ENCODE results near the gene ATG16L2. TPM values are rescaled to one million over a fixed set of nuclear protein-coding genes. Genes with fewer than 3 reads are reported as not detected.
A peak's percentile ranks its signal among the peaks of the same experiment; 100 is the strongest.
"Not testable (repeated sequence)": the region's sequence is repeated elsewhere in the genome, so short reads cannot be mapped to it uniquely, and the experiment has no call there.

ATG16L2 gene
- total and polyA plus RNA-seq, 9 of the 15 experiments (the other 6 are each of a cell fraction or from before 2014, with no cell fraction given) = 0.18 to 11.2 (median 6.2) TPM

GRCh38 chr11:72858267-72858666 lies 44.1 kb downstream of the ATG16L2 start:
- POLR2A ChIA-PET; H3K27ac ChIP-seq (ENCODE audit: extremely low read depth, low read depth, low read length); H3K4me2 ChIP-seq (ENCODE audit: insufficient read depth, low read length); H3K36me3 ChIP-seq (ENCODE audit: control insufficient read depth, insufficient read depth, low read length); DNase-seq (ENCODE audit: extremely low read depth in 1 of 4, low spot score in 3 of 4); H3K4me1 ChIP-seq (replicated peaks in 1 of 2; ENCODE audit: control insufficient read depth in 2 of 2, insufficient read depth in 2 of 2, low read length in 2 of 2); CTCF ChIA-PET (ENCODE audit: low intra/inter-chr PET ratio); H3K4me3 ChIP-seq; H3K9me1 ChIP-seq (ENCODE audit: control insufficient read depth, insufficient read depth, low read length); H3K9ac ChIP-seq (ENCODE audit: insufficient read depth in 1 of 2, low read depth in 2 of 2, low read length in 2 of 2); H3K79me2 ChIP-seq (ENCODE audit: control insufficient read depth, insufficient read depth, low read length); H2AFZ ChIP-seq (ENCODE audit: low read depth, low read length); FAIRE-seq; H3K27me3 ChIP-seq (ENCODE audit: control insufficient read depth in 2 of 2, insufficient read depth in 2 of 2, low read length in 2 of 2); in situ Hi-C loops (cut with MboI); H3K9me3 ChIP-seq (replicated peaks; ENCODE audit: control insufficient read depth, insufficient read depth, low read depth, low read length); H4K20me1 ChIP-seq (replicated peaks; ENCODE audit: control insufficient read depth, insufficient read depth, low read length); ATAC-seq; BruUV-seq (replicated peaks); intact Hi-C loops (cut with micrococcal nuclease): not testable (repeated sequence)
- TF ChIP-seq ZNF146 (CRISPR knock-in tag; IDR thresholded peaks at IDR 0.05; ENCODE audit: unreplicated experiment) = peak; percentile 61
- 55% methylated on average over 2 of the region's 2 CpGs for WGBS (ENCODE audit: insufficient coverage, low coverage, missing lambda C conversion rate)

- no peaks in the 10 kb centered on the region for H4K20me1 ChIP-seq (replicated peaks; ENCODE audit: control insufficient read depth, insufficient read depth, low read length)
- H3K27me3 ChIP-seq (ENCODE audit: control insufficient read depth in 2 of 2, insufficient read depth in 2 of 2, low read length in 2 of 2) = no peaks in the 10 kb centered on the region
- no peaks in the 10 kb centered on the region for H3K79me2 ChIP-seq (ENCODE audit: control insufficient read depth, insufficient read depth, low read length)
- H3K9me3 ChIP-seq (replicated peaks; ENCODE audit: control insufficient read depth, insufficient read depth, low read depth, low read length) = no peaks in the 10 kb centered on the region
- DNase-seq (ENCODE audit: extremely low read depth in 1 of 4, low spot score in 3 of 4) (no peak), ATAC-seq (no peak), FAIRE-seq (no peak)
- POLR2A ChIA-PET = no interaction called here
- CTCF ChIA-PET (ENCODE audit: low intra/inter-chr PET ratio) = no interaction called here
- in situ Hi-C loops (cut with MboI) (no loop called here), intact Hi-C loops (cut with micrococcal nuclease) (no loop called here)
- no peaks in the 10 kb centered on the region for H3K36me3 ChIP-seq (ENCODE audit: control insufficient read depth, insufficient read depth, low read length)
- 51% methylated on average over 3 of the region's 3 CpGs for WGBS (ENCODE audit: insufficient coverage, low coverage, missing lambda C conversion rate)
- H3K9ac ChIP-seq (ENCODE audit: insufficient read depth in 1 of 2, low read depth in 2 of 2, low read length in 2 of 2) = no peak overlapping the region
- no peaks in the 10 kb centered on the region for H3K9me1 ChIP-seq (ENCODE audit: control insufficient read depth, insufficient read depth, low read length)
- no peak overlapping the region for H3K4me2 ChIP-seq (ENCODE audit: insufficient read depth, low read length)
- no peak overlapping the region for H3K4me3 ChIP-seq
- H2AFZ ChIP-seq (ENCODE audit: low read depth, low read length) = no peak overlapping the region
- TF ChIP-seq ZBTB9 (CRISPR knock-in tag; IDR thresholded peaks at IDR 0.05) (no peak), MAX (CRISPR knock-in tag; IDR thresholded peaks at IDR 0.05) (no peak), FOXP4 (CRISPR knock-in tag; IDR thresholded peaks at IDR 0.05; ENCODE audit: borderline replicate concordance) (no peak), ZNF583 (CRISPR knock-in tag; IDR thresholded peaks at IDR 0.05) (no peak)
- H3K27ac ChIP-seq (ENCODE audit: extremely low read depth, low read depth, low read length) = no peak overlapping the region
- H3K4me1 ChIP-seq (replicated peaks in 1 of 2; ENCODE audit: control insufficient read depth in 2 of 2, insufficient read depth in 2 of 2, low read length in 2 of 2) = no peaks in the 10 kb centered on the region
- BruUV-seq (replicated peaks) = no TSS peak
Observed at GRCh38 chr11:72859126-72859525, 44.9 kb downstream of the ATG16L2 start.

Data from K562 (cell line).